ENCODE data around the gene PIGX. TPM values are rescaled to one million over a fixed set of nuclear protein-coding genes. Genes with fewer than 3 reads are reported as not detected.
"Not testable (repeated sequence)": the region's sequence is repeated elsewhere in the genome, so short reads cannot be mapped to it uniquely, and the experiment has no call there.

Gene PIGX
- total and polyA plus RNA-seq, 11 donors: 8.3 to 21.2 (median 17.6) TPM

DNA sequence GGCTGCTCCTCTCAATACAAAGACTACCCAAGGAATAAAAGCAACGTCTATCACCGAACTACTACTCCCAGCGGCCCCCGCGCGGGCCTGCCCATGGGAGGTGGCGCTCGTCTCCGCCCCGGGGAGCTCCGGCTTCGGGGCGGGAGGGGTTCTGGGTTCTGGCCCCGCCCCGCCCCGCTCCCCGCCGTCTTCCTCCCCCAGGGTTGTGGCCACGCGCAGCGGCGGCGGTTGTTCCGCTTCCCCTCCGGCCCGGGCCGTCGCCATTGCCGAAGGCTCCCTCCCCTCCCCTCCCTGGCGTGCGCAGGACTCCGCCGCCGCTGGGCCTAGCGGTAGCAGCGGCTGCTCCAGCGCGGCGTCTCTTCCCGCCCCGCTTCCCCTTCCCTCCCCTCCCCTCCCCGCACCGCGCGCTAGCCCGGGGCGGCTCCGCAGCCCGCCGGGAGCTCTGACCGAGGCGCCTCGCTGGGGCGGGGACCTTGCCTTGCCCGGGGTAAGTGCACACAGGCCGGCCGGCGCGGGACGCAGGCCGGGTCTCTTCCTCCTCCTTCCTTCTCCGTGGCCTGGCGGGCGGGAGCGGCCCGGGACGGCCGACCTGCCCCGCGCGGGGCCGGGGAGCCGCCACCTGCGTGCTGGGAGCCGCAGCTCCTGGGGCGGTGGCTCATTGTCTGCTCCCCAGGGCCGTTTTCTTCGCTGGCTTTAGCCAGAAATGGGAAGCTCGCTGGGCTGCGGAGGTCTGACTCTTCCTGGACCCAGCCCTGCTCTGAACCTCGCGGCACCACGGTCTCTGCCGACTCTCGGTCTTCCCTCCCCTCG lies 27.7 kb downstream of the PIGX start, which contains the start of gene PAK2:
TSS of gene PAK2 (plus strand) at position 187 of the 810 bp plus-strand sequence. CDS start 42,790 bp downstream, outside the sequence.
- Histone ChIP-seq H3K27ac (peak within 1 kb of the TSS; percentile 90 to 99 (median 96)), H3K36me3 (peaks cover 0 to 1% (median 0%) of the 10 kb centered on the region in 9 donors), H3K27me3 (no peaks in the 10 kb centered on the region), H3K9me3 (no peaks in the 10 kb centered on the region), H3K4me3 (peak within 1 kb of the TSS; percentile 64 to 99 (median 90)), H3K4me1 (peaks cover 0 to 44% (median 18%) of the 10 kb centered on the region in 12 donors)
- intact Hi-C loops (cut with DNase I): loop anchor here in 2 of 10 donors (2.0 to 10.0 kb wide), 3 partner anchors 27 to 205 kb away; partner anchors contain the start of genes CEP19 (in 2 of the 2), PIGX (in 2 of the 2), NCBP2 (in 1 of the 2) and SENP5 (in 1 of the 2)
- 1% methylated on average over 31 to 86 of the region's 86 CpGs for WGBS, 4 donors
- DNase-seq (peak; percentile 94 to 97 (median 95)), ATAC-seq (peak; percentile 96 to 98 (median 98))
- TF ChIP-seq, protein P1, sequence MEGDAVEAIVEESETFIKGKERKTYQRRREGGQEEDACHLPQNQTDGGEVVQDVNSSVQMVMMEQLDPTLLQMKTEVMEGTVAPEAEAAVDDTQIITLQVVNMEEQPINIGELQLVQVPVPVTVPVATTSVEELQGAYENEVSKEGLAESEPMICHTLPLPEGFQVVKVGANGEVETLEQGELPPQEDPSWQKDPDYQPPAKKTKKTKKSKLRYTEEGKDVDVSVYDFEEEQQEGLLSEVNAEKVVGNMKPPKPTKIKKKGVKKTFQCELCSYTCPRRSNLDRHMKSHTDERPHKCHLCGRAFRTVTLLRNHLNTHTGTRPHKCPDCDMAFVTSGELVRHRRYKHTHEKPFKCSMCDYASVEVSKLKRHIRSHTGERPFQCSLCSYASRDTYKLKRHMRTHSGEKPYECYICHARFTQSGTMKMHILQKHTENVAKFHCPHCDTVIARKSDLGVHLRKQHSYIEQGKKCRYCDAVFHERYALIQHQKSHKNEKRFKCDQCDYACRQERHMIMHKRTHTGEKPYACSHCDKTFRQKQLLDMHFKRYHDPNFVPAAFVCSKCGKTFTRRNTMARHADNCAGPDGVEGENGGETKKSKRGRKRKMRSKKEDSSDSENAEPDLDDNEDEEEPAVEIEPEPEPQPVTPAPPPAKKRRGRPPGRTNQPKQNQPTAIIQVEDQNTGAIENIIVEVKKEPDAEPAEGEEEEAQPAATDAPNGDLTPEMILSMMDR (IDR thresholded peaks at IDR 0.05): peak in 4 of 12 donors; percentile 6 to 41 (median 14)
- TF ChIP-seq POLR2A (IDR thresholded peaks at IDR 0.05): peak in 1 of 2 donors; percentile 36

GRCh38 chr3:196740481-196741248 lies 28.5 kb downstream of the PIGX start:
- H3K4me3 ChIP-seq: peak overlapping the region; percentile 64 to 99 (median 90)
- 0 to 2% (median 0%) methylated on average over 30 of the region's 30 CpGs for WGBS, 4 donors
- no peaks in the 10 kb centered on the region for H3K9me3 ChIP-seq
- H3K27ac ChIP-seq: peak overlapping the region; percentile 90 to 99 (median 96)
- H3K4me1 ChIP-seq: peaks cover 0 to 45% (median 18%) of the 10 kb centered on the region in 12 donors
- peaks cover 0 to under 1% (median 0%) of the 10 kb centered on the region in 9 donors for H3K36me3 ChIP-seq
- ATAC-seq (peak; percentile 14 to 55 (median 32)), DNase-seq (peak in 2 of 5 donors; percentile 15 to 35)
- intact Hi-C loops (cut with DNase I): loop anchor here in 1 of 10 donors (5.0 kb wide), 1 partner anchor 127 kb away; the partner anchor contains the start of gene SENP5
- no peaks in the 10 kb centered on the region for H3K27me3 ChIP-seq
- TF ChIP-seq, protein P1 (IDR thresholded peaks at IDR 0.05): no peak
- no peak for TF ChIP-seq POLR2A (IDR thresholded peaks at IDR 0.05)

DNA sequence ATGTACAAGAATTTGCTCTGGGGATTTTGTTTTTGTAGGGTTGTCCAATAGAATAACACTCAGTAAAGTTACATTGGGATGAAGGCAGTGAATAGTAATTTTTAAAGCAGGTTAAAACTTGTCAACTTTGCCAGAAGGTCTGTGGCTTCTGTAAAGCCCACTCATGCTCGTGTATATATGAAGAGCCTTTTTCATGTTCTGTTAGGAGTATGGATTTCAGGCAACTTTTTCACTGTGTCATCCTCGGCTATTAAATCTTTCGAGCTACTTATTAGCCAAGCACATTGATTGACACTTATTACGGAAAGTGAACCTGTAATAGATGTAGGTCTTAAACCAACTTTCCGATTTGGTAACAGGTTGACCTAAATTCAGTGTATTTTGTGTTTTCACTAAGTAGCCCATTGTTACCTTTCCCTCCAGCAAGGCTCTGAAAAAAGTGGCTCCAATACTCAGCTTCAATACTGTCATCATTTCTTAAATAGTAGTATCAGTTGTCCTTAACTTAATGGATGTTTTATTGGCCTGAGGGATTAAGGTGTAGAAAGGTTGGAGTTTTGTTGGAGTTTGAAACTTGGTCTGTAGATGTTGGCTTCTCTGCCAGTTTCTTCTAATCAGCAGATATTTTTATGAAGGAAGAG lies 29.2 kb downstream of the PIGX start:
- ATAC-seq (no peak), DNase-seq (no peak)
- 24 to 38% (median 33%) methylated on average over 5 of the region's 5 CpGs for WGBS, 4 donors
- peak overlapping the region in 11 of 12 donors; percentile 79 to 99 (median 90) for H3K4me3 ChIP-seq
- intact Hi-C loops (cut with DNase I): loop anchor here in 1 of 10 donors (5.0 kb wide), 1 partner anchor 126 kb away; the partner anchor contains the start of gene SENP5
- TF ChIP-seq, protein P1 (IDR thresholded peaks at IDR 0.05): no peak
- H3K36me3 ChIP-seq: peaks cover 0 to 7% (median 0%) of the 10 kb centered on the region in 9 donors
- peak overlapping the region; percentile 90 to 99 (median 96) for H3K27ac ChIP-seq
- no peaks in the 10 kb centered on the region for H3K9me3 ChIP-seq
- peaks cover 0 to 45% (median 18%) of the 10 kb centered on the region in 12 donors for H3K4me1 ChIP-seq
- H3K27me3 ChIP-seq: no peaks in the 10 kb centered on the region

GRCh38 chr3:196743569-196743968 lies 31.4 kb downstream of the PIGX start:
- ATAC-seq, DNase-seq, H3K4me3 ChIP-seq, H3K27me3 ChIP-seq, H3K9me3 ChIP-seq, H3K27ac ChIP-seq: not testable (repeated sequence)
- peaks cover 0 to 13% (median 0%) of the 10 kb centered on the region in 9 donors for H3K36me3 ChIP-seq
- intact Hi-C loops (cut with DNase I): loop anchor here in 1 of 10 donors (5.0 kb wide), 1 partner anchor 124 kb away; the partner anchor contains the start of gene SENP5
- 93 to 96% (median 94%) methylated on average over 10 of the region's 10 CpGs for whole genome bisulfite sequencing, 4 donors
- H3K4me1 ChIP-seq: peaks cover 0 to 57% (median 18%) of the 10 kb centered on the region in 12 donors
